ENCODE measurements around the gene GNAS.

GNAS gene

DNA sequence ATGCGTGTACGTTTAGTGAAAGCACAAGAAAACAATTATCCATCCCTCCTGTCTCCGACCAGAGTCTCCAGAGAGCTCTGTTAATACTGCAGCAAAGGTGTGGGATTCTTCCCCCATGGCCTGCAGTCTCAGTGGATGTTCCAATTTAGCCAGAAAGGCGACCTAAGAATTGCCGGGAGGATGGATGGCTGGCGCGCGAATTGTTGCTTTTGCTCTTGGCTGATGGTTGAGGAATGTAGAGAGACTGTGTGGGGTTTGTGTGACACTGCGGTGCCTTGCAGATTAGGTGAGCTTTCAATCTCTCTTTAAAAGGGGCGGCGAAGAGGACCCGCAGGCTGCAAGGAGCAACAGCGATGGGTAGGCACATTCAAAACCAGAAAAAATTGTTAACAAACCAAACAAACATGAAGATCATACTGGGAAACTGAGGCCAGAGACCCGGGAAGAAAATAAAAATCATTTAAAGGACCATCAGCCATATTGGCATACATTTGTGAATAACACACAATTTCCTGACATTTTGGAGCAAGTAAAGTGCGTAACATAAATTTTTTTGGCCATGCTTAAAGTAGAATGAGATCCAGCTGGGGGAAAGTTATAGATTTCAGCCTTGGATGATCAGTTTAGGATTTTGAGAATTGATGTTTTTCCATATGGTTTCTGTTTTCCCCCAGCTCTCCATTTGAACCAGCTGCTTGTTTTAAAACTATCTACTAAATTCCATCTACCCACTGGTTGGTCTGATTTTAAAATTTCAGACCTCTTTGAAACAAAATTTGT, 46.3 kb downstream of the GNAS start:
- DNase-seq (ENCODE audit: low spot score), result no peak

DNA sequence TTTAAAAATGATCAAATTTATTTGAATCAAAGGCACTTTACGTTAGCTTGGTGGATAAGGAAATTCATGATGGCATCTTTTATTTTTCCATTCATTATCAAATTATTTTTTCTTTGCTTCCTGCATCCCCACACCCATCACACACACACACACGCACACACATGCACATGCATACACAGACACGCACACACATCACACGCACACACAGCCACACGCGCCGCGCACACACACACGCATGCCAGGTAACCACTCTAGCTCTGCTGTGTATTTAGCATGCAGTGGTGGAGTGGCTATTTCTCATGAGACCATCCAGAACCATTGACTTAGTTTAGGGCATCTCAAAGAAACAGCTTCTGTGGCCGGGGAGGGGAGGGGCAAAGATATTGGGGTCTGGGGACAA, 47.0 kb downstream of the GNAS start:
- DNase-seq (ENCODE audit: low spot score), result no peak

DNA sequence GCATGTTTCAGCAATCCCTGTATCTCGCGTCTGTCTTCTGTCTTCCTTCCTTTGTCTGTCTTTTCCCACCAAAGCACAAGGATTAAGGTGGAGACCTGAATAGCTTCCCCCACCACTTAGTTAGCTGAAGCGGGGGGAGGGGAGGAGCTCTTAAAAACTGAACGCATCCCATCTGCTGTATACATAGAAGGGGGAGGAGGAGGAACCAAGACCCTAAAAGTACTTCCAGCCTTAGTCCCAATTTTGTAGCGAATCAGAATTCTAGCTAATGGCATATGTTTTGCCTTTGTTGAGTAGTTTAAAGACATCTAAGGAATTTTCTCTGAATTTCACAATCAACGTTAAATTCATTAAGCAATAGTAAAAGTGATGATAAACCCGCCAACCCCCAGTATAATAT, 47.9 kb downstream of the GNAS start:
- no peak for DNase-seq (ENCODE audit: low spot score)

DNA sequence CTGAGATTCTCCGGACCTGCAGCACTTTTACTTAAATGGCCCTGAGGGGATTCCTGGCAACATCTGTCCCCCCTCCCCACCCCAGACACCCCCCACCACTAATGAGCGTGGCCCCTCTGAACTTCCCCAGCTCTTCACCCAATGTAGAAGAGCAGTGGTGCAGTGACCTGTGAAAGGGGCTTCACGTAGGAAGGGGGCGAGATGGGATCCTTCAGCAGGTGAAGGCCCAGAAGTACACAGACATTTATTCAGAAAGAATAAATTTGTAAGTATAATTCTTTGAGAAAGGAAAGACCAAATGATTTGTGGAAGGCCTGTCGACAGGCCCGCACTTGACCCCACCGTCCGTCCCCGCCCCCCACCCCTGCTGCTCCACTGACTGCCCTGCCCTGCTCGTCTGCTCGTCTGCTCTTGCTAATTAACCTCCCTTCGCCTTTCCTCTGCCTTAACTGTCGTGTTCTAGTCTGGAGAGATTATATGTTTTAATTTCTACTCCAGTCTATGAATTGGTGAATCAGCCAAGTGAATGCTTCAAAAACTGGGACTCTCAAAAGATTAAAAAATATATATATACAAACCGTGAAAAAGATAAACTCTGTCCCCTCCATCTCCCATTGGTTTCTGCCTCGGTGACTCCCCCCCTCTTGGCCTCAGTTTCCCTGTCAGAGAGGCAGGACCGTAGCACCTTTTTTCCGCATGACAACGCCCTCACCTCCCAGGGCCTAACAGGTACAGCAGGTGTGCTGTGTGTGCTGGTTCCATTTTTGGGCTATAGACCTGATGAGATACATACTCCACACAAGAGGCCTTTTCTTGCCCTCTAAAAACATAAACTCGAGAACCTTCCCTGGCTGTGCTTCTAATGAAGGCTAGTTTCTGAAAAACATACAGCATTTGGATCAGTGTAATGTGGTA, 49.2 kb downstream of the GNAS start:
- no peak for DNase-seq (ENCODE audit: low spot score)

DNA sequence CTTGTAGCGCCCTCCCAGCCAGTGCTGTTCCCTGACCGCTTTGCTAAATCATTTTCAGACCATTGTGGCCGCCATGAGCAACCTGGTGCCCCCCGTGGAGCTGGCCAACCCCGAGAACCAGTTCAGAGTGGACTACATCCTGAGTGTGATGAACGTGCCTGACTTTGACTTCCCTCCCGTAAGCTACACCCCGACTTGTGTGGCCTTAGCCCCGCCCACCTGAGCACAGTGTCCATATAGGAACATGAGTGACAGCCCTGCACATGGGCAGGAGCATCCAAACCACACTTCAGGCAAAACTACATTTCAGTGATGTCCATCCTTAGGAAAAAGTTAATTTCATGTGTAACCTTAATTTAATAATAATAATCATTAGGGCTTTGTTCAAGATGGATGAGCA, 51.1 kb downstream of the GNAS start:
- no peak for DNase-seq (ENCODE audit: low spot score)

DNA sequence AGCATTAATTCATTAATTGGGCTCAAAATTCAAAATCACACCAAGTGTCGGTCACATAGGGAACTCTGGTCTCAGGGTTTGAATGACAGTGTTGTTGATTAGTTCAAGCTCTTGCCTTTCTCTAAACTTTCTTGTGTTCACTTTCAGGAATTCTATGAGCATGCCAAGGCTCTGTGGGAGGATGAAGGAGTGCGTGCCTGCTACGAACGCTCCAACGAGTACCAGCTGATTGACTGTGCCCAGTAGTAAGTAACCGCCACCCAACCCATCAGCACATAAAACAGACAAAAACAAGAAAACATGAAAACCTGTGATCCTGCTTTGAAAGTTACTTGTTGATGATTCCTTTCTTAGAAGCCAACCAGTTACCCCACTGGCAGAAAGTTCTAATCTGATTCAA, 52.7 kb downstream of the GNAS start:
- DNase-seq (ENCODE audit: low spot score), result no peak

DNA sequence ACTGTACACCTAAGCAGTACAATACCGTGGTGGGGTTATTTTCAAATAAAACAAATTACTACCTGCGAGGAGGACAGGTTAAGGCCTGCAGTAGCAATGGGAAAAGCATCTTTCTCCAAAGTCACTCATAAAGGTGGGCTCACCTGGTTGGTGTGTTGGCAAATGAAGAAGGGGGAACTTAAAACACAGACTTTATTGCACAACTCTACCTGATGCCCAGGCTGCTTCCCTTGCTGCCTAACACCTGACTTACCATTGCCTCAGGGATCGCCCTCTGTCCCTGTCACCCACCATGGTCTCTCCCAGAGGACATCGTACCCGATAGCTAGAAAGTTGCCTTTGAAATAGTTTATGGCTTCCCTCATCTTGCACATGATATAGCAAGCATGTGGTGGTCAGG, 53.6 kb downstream of the GNAS start:
- DNase-seq (ENCODE audit: low spot score), result no peak

DNA sequence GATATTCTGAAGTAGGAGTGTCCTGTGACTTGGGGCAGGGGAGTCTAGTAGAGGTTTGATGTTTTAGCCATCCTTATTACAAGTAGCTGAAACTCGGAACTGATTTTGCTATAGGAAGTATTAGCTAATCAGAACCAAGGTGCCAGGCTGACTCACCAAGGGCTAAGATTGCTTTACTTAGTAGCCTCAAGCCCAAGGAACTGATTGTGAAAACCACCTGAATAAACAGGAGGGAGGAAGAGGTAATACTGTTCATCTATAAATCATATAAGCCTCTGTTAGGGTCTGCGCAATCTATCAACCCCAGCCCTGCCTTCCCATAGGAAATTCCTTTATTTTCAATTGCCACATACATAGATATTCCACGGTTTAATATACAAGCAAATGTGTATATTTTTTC, 54.4 kb downstream of the GNAS start:
- no peak for DNase-seq (ENCODE audit: low spot score)

DNA sequence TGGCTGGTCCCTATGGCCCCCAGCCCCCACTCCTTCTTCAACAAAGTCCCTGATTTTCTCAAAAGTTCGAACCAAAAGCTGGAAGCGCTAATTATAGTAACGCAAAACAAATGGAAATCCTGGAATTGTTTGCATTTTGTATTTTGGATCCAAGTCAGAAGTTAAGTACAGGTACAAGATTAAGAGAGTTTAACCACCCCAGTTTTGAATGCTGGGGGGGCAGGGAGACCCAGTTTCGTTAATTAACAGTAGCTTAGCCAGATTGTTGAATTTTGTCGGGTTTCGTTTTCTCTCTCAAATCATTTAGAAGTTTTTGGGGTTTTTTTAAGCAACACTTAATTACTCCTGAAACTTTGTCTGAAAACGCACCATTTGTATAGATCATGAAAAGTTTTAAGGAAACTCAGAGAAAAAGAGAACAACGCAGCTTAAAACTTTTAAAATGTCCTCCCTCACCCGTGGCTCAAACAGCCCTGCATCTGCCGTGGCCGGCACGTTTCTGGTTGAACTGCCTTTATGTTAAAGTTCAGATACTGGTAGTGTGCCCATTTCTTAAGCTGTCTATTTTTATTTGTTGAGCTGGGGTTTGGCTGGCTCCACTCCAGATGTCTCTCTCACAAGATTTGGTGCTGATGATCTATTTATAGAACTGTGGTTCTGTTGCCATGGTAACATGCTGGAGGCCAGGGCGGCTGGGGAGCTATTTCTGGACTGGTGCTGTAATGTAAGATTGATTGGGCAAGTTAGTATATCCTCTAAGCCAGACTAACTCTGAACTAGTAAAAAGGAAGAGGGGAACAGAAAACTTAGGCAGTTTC, 55.0 kb downstream of the GNAS start:
- peak; percentile 90 for DNase-seq (ENCODE audit: low spot score)

DNA sequence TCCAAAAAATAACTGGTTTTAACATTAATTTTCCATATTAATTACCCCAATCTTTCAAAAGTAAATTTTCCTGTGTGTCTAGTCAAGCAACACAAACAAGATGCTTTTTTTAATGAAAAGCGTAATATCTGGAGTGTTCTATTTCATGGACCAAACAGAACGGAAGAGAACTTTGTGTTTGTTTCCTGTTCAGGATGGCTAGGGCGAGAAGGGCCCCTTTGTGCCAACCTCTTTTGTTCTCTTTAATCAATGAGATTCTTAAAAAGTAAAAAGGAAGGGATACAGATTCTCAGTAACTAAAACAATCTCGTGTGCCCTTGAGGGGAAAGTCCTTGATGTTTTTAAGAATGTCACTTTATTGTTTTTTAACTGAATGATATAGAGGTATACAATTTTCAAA, 55.7 kb downstream of the GNAS start:
- DNase-seq (ENCODE audit: low spot score), result no peak

DNA sequence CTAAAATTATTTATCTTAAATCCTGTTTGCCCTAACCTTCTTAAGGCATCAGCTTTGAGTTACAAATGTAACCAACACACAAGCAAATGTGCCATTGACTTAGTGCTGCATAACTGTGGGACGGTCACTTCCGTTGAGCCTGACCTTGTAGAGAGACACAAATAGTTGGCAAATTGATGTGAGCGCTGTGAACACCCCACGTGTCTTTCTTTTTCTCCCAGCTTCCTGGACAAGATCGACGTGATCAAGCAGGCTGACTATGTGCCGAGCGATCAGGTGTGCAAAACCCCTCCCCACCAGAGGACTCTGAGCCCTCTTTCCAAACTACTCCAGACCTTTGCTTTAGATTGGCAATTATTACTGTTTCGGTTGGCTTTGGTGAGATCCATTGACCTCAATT, 56.4 kb downstream of the GNAS start:
- DNase-seq (ENCODE audit: low spot score), result no peak

DNA sequence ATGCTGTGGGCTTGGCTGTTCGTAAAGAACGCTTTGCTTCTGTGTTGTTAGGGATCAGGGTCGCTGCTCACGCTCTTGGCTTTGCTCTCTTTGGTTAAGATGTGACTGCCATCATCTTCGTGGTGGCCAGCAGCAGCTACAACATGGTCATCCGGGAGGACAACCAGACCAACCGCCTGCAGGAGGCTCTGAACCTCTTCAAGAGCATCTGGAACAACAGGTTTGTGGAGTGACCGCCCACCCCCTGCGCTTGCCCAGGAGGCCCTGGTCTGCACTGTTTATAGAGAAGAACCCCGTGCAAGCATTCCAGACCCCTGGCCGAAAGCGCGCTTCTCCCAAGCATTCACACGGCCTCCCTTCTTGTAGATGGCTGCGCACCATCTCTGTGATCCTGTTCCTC, 57.1 kb downstream of the GNAS start:
- DNase-seq (ENCODE audit: low spot score), result no peak

DNA sequence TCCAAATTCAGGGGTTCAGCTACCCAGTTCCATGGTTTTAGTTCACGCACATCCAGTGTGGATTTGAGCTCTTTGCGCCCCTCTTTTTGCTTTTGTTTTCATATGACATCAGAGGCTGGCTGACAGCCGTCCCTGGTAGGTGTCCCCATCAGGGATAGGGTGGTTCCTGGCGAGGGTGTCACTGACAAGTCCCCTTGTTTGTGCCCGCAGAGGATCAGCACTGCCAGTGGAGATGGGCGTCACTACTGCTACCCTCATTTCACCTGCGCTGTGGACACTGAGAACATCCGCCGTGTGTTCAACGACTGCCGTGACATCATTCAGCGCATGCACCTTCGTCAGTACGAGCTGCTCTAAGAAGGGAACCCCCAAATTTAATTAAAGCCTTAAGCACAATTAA, 58.0 kb downstream of the GNAS start:
- no peak for DNase-seq (ENCODE audit: low spot score)

DNA sequence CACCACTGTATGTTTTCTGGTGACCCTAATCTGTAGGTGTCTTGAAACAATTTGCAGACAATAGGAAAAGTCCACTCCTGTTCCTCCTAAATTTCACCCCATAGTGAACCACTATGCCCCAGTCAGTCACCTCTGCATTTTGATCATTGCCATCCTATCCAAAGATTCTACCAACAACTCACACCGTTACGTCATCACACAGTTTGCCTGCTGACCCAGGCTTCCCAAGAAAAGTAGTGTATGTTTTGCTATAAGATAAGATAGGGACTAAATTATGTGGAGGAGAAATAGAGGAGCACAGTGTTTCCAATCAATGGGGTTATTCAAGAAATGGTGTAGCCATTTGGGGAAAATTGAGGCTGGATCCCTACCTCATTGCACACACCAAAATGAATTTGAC, 58.8 kb downstream of the GNAS start:
- no peak for DNase-seq (ENCODE audit: low spot score)

DNA sequence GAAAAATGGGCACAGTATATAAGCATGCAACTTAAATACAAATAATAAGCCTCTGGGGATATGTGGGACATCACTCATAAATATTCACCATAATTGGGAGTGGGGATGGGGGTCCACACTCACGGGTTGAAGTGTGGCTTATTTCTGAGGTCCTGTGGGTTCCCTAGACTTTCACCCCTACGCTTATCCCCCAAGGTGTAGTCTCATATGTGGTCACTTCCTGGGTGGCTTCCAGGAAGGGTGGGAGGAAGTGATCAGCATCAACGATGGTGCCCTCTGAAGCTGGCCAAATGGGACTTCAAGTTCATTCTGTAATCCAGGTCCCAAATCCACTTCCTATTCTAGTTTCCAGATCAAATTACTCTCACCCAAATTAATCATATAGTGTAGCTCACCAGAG, 59.5 kb downstream of the GNAS start:
- DNase-seq (ENCODE audit: low spot score), result no peak

DNA sequence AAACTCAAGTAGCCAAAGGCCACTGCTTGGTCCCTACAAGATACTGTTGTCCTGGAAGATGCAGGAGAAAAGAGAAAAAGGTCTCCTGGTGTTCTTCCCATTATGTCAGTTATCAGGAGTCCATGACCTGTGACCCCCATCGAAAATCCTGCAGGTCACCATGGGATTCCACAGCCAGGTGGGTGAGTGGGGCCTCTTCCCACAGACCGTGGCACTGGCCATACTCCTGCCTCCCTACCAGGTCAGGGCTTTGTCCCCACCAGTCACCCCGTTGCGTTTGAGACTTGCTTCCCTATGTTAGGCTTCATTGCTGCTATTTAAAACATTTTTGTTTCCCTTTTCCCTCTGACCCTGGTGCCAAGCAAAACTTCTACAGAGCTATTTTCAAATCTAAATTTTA, 60.6 kb downstream of the GNAS start:
- DNase-seq (ENCODE audit: low spot score), result no peak

DNA sequence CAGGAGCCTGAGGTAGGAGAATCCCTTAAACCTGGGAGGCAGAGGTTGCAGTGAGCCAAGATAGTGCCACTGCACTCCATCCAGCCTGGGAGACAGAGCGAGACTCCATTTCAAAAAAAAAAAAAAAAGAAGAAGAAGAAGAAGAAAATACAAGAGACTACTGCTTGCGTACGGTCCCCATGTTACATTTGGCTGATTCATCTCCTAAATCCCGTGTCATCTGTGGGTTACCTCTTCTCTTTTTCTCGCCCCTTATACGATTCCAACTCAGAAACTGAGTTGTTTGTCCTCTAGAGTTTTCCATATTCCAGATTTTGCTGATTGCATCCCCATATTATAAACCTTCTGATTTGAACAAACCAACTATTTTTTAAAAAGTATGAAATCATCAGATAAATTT, 66.1 kb downstream of the GNAS start:
- DNase-seq (ENCODE audit: low spot score), result no peak

DNA sequence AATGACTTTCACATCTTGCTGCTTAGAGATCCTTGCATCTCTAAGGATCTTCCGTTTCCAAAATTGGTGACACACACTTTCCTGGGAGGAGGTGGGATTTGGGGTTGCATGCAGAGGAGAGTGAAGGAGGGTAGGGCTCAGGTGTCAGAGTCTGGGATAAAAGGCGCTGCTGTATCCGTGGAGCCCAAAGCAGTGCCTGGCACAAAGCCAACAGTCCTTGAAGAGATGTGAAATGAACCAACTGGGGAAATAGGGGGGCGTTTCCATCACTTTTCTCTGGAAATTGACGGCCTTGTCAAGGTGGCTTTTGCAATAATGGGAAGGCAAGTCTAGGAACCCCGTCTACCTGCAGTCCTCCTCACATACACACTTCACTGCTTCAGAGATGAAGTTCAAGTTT, 69.0 kb downstream of the GNAS start:
- DNase-seq (ENCODE audit: low spot score), result no peak

DNA sequence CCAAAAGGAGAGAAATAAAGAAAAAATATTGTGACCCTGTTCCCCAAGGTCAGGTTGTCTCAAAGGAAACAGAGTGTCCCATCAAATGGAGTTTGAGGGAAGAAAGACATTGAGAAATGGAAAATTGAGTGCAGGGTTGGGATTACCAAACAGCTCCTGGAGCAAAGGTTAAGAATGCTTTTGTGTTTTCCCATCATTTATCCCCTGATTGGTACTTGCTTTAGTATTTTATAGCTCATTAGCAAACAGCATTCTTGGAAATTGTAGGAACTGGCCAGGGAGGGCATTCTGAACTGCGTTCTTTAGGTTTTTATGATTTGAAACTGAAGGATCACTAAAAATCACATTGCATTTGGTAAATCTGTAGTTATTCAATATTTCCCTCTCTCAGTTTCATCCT, 69.5 kb downstream of the GNAS start:
- DNase-seq (ENCODE audit: low spot score), result no peak

DNA sequence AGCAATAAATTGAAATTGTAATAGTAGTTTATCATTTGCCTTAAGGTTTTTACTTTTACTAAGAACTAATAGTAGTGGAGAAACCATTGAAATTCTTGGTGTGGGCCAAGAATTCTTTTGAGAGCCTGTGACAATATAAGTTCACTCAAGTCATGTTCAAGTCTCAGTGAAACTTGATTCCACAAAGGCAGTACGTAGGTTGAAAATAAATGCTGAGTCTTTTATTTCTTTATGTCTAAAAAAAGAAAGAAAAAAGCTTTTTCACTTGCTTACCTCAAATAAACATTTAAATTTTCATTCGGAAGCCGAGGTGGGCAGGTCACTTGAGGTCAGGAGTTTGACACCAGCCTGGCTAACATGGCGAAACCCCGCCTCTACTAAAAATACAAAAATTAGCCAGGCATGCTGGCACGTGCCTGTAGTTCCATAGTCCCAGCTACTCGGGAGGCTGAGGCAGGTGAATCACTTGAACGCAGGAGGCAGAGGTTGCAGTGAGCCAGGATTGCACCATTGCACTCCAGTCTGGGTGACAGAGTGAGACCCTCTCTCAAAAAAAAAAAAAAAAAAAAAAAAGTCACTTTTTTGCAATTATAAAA, 70.7 kb downstream of the GNAS start:
- no peak for DNase-seq (ENCODE audit: low spot score)

DNA sequence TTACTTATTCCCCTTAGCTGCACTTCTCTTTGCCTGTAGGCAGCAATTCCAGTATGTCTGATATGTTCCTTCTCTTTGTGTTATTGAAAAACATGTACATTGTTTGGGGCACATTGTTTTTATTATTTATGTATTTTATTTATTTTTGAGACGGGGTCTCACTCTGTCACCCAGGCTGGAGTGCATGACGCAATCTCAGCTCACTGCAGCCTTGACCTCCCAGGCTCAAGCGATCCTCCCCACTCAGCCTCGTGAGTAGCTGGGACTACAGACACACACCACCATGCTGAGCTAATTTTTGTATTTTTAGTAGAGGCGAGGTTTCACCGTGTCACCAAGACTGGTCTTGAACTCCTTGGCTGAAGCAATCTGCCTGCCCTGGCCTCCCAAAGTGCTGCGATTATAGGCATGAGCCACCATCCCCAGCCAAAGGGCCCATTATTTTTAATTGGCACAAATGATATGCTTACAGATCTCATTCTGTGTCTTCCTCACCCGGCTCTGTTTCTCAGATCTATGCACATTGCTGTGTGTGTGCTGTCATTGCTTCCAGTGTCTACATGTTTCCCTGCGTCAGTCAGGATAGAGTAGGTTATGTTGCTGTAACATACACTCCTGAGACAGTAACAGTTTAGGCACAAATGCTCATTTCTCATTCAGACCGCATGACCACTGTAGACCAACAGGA, 74.4 kb downstream of the GNAS start:
- no peak for DNase-seq (ENCODE audit: low spot score)

Data from kidney capillary endothelial cell (primary cell).